Measurements from ENCODE around the gene SPDEF.

- no peak for TF ChIP-seq CTCF (IDR thresholded peaks at IDR 0.05; ENCODE audit: low read length)
- no peak for TF ChIP-seq EZH2 (IDR thresholded peaks at IDR 0.05; ENCODE audit: borderline replicate concordance, low read length)
These were observed 33.6 kb upstream of the SPDEF start for GRCh38 chr6:34589691-34590090.
